ENCODE data around the gene KLHL13. TPM values are rescaled to one million over a fixed set of nuclear protein-coding genes. Genes with fewer than 3 reads are reported as not detected.

KLHL13 gene
- total RNA-seq, 1 experiment from 2014 or later, result 4.2 TPM

- ChIA-PET RAD21 (ENCODE audit: low non-redundant PET in 1 of 2, low total read pairs in 2 of 2, uncharacterized antibody in 2 of 2, unreplicated experiment in 2 of 2) (no interaction called here), POLR2A (no interaction called here), CTCF (interaction anchor here (1.1 to 1.5 kb wide), 3 partner anchors 130 to 1495 kb away, joined by 3 read pairs; no protein-coding TSS in a partner anchor)
- no TSS peak for BruUV-seq (replicated peaks)
- no peaks in the 10 kb centered on the region for H3K27me3 ChIP-seq (ENCODE audit: insufficient read depth, low read length)
- H3K4me2 ChIP-seq (ENCODE audit: low read length), result no peak overlapping the region
- no peaks in the 10 kb centered on the region for H4K20me1 ChIP-seq (ENCODE audit: insufficient read depth)
- no peaks in the 10 kb centered on the region for H3K36me3 ChIP-seq (ENCODE audit: control insufficient read depth in 1 of 2, insufficient read depth in 2 of 2, low read length in 2 of 2)
- intact Hi-C loops (cut with micrococcal nuclease), result loop anchor here (5.0 kb wide), 1 partner anchor 1778 kb away; no protein-coding TSS in a partner anchor
- H3K9me3 ChIP-seq (ENCODE audit: control insufficient read depth in 1 of 2, insufficient read depth in 1 of 2, low read depth in 1 of 2, low read length in 2 of 2), result no peaks in the 10 kb centered on the region
- H3K27ac ChIP-seq (ENCODE audit: low read depth, low read length), result no peak overlapping the region
- no peaks in the 10 kb centered on the region for H3K4me1 ChIP-seq (ENCODE audit: control insufficient read depth in 1 of 2, insufficient read depth in 2 of 2, low read length in 2 of 2)
- no peak overlapping the region for H3K9ac ChIP-seq (ENCODE audit: low read length)
- TF ChIP-seq ZFX (IDR thresholded peaks at IDR 0.05), result no peak
- no peak for TF ChIP-seq ZNF274 (IDR thresholded peaks at IDR 0.05; ENCODE audit: low read depth, low read length)
- TF ChIP-seq, protein P1, sequence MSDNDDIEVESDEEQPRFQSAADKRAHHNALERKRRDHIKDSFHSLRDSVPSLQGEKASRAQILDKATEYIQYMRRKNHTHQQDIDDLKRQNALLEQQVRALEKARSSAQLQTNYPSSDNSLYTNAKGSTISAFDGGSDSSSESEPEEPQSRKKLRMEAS (IDR thresholded peaks at IDR 0.05), result no peak
- TF ChIP-seq EZH2phosphoT487 (IDR thresholded peaks at IDR 0.05; ENCODE audit: borderline replicate concordance), result no peak
- TF ChIP-seq SIN3A (IDR thresholded peaks at IDR 0.05; ENCODE audit: low read depth), result no peak
- TF ChIP-seq JUND (IDR thresholded peaks at IDR 0.05), result no peak
- peak; percentile 22; the same call in 1 of the 2 replicates for TF ChIP-seq RAD21 (IDR thresholded peaks at IDR 0.05; ENCODE audit: low read depth)
- peak in 2 of 3 experiments; percentile 12 to 23; a peak in 2 of 6 replicates for TF ChIP-seq CTCF (IDR thresholded peaks at IDR 0.05 in 2 of 3, conservative IDR thresholded peaks at IDR 0.05 in 1 of 3; ENCODE audit: borderline replicate concordance in 1 of 3, insufficient read depth in 1 of 3, low read depth in 2 of 3, low read length in 2 of 3)
- TF ChIP-seq CBX3 (IDR thresholded peaks at IDR 0.05; ENCODE audit: low read depth), result no peak
- TF ChIP-seq SP1 (IDR thresholded peaks at IDR 0.05; ENCODE audit: low read depth), result no peak
- no peak for TF ChIP-seq ELF1 (IDR thresholded peaks at IDR 0.05; ENCODE audit: borderline replicate concordance, low read depth)
- TF ChIP-seq POLR2AphosphoS5 (IDR thresholded peaks at IDR 0.05; ENCODE audit: low read depth, low read length), result no peak
- no peak for TF ChIP-seq YY1 (IDR thresholded peaks at IDR 0.05; ENCODE audit: extremely low read depth, insufficient replicate concordance, low read depth, low read length)
- TF ChIP-seq EZH2 (IDR thresholded peaks at IDR 0.05), result no peak
- no peak for TF ChIP-seq ATF3 (IDR thresholded peaks at IDR 0.05)
- TF ChIP-seq EGR1 (IDR thresholded peaks at IDR 0.05; ENCODE audit: low read depth), result no peak
- TF ChIP-seq FOSL1 (IDR thresholded peaks at IDR 0.05; ENCODE audit: low read depth), result no peak
- DNase-seq (ENCODE audit: low read depth, low spot score) (no peak), ATAC-seq (no peak)
- no peaks in the 10 kb centered on the region for H3K79me2 ChIP-seq (ENCODE audit: insufficient read depth, low read length)
- H3K4me3 ChIP-seq (replicated peaks in 1 of 2; ENCODE audit: low read depth in 1 of 2, low read length in 2 of 2), result no peak overlapping the region
- no peak overlapping the region for H2AFZ ChIP-seq (ENCODE audit: low read depth, low read length, poor library complexity, severe bottlenecking)
- H3K9me2 ChIP-seq (ENCODE audit: insufficient read depth), result no peaks in the 10 kb centered on the region
Measured at GRCh38 chrX:117985241-117985640, 131.4 kb downstream of the KLHL13 start.

Data from HCT116 (cell line).